NCI-H774 (cell line): ENCODE measurements around the gene TMEM106C.

Experiments used
- DNase-seq: peaks from one replicate; lab custom pipeline; 2025; lab: John Stamatoyannopoulos, UW

Gene TMEM106C

GRCh38 chr12:48016373-48017020 lies 53.1 kb downstream of the TMEM106C start:
- no peak for DNase-seq

- no peak for DNase-seq
Measured at GRCh38 chr12:48017496-48017895, 54.1 kb downstream of the TMEM106C start.

- no peak for DNase-seq
Measured at GRCh38 chr12:48017921-48018617, 54.7 kb downstream of the TMEM106C start.
